ENCODE measurements around the gene EPHB3. TPM values are rescaled to one million over a fixed set of nuclear protein-coding genes. Genes with fewer than 3 reads are reported as not detected.

The EPHB3 gene
- total and polyA plus RNA-seq, 2 of the 4 experiments (the other 2 are of a cell fraction), result 0.72 to 2.9 TPM

DNA sequence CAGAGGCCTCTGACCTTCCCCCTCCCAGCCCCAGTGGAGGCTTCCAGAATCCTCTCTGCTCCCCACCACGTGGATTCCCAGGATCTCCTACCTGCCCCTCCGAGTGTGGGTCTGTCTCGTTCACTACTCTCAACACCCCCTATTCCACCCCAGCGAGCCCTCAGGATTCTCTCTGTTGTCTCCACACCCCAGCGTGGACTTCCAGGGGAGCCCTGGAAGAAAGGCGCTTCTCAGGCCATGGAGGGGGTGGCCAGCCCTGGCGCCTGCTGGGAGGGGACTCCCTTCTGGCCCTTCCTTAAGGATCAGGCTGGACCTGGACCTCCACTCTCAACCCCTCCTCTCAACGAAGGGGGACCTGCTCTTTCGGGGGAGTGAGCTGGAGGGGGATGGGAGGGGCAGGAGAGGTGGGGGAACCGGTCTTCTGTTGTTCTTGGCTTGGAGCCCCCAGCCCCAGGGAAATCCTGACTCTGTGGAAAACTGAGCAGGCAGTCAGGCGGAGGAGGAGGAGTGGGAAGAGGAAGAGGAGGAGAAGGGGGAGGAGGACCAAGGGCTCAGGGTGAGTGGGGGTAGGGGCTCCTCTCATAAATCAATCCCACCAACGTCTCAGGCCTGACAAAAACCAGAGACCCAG is 32.9 kb downstream of the EPHB3 start:
- Histone ChIP-seq H3K79me1 (ENCODE audit: low read depth in 1 of 2, low read length in 2 of 2) (no peaks in the 10 kb centered on the region), H3K9me3 (ENCODE audit: control insufficient read depth, insufficient read depth, low read length) (no peaks in the 10 kb centered on the region), H3K9me1 (ENCODE audit: insufficient read depth, low read length) (no peaks in the 10 kb centered on the region), H2BK5ac (ENCODE audit: low read depth, low read length, poor library complexity, severe bottlenecking) (no peak overlapping the region), H3K23ac (ENCODE audit: low read depth, low read length) (no peak overlapping the region), H2AK9ac (replicated peaks; ENCODE audit: low read depth, low read length, poor library complexity) (no peak overlapping the region), H3K4me1 (ENCODE audit: control insufficient read depth, insufficient read depth, low read length) (peaks cover 17% of the 10 kb centered on the region; the same call in 1 of the 2 replicates), H3K27ac (ENCODE audit: insufficient read depth, low read length) (no peak overlapping the region), H2BK120ac (ENCODE audit: low read depth, low read length) (no peak overlapping the region), H3K4me3 (ENCODE audit: insufficient read depth, low read depth, low read length) (no peak overlapping the region), H3K14ac (replicated peaks; ENCODE audit: low read depth, low read length) (no peak overlapping the region), H4K5ac (ENCODE audit: low read depth, low read length) (no peak overlapping the region), H2BK15ac (ENCODE audit: low read depth, low read length) (no peak overlapping the region), H4K20me1 (ENCODE audit: insufficient read depth, low read length) (no peaks in the 10 kb centered on the region), H2BK20ac (ENCODE audit: low read depth, low read length) (no peak overlapping the region), H3K56ac (ENCODE audit: extremely low read depth, insufficient read depth, low read length) (no peak overlapping the region), H3K27me3 (ENCODE audit: control insufficient read depth, insufficient read depth, low read length) (peaks cover 3% of the 10 kb centered on the region), H2AFZ (replicated peaks; ENCODE audit: low read length, poor library complexity) (no peak overlapping the region), H3K4ac (ENCODE audit: low read depth, low read length) (no peak overlapping the region), H4K8ac (ENCODE audit: low read depth in 2 of 2, low read length in 2 of 2) (no peak overlapping the region), H2AK5ac (ENCODE audit: low read depth, low read length) (no peak overlapping the region), H3K36me3 (ENCODE audit: control insufficient read depth, insufficient read depth, low read length) (no peaks in the 10 kb centered on the region), H3K4me2 (ENCODE audit: low read depth, low read length) (no peak overlapping the region), H3K9ac (ENCODE audit: low read depth, low read length) (no peak overlapping the region), H4K91ac (ENCODE audit: insufficient read depth, low read depth, low read length) (no peak overlapping the region), H3K18ac (ENCODE audit: low read depth, low read length) (no peak overlapping the region)
- ATAC-seq (ENCODE audit: low read depth) (no peak), DNase-seq (no peak)
- intact Hi-C loops (cut with micrococcal nuclease) (no loop called here), dilution Hi-C loops (cut with HindIII; ENCODE audit: low sequenced_read_pairs, unreplicated experiment) (no loop called here), in situ Hi-C loops (cut with MboI; ENCODE audit: low sequenced_read_pairs) (no loop called here)
- ChIA-PET CTCF (no interaction called here), POLR2A (ENCODE audit: unreplicated experiment) (no interaction called here)
- TF ChIP-seq MXI1 (IDR thresholded peaks at IDR 0.05; ENCODE audit: borderline replicate concordance, low read depth, low read length) (no peak), SMC3 (IDR thresholded peaks at IDR 0.05; ENCODE audit: low read depth, low read length) (no peak), CHD1 (IDR thresholded peaks at IDR 0.05; ENCODE audit: low read depth, low read length) (no peak), RAD21 (IDR thresholded peaks at IDR 0.05; ENCODE audit: low read length) (no peak), MAZ (IDR thresholded peaks at IDR 0.05; ENCODE audit: borderline replicate concordance, low read depth, low read length) (no peak), NFE2L2 (IDR thresholded peaks at IDR 0.05; ENCODE audit: low read depth, low read length) (no peak), CEBPB (IDR thresholded peaks at IDR 0.05; ENCODE audit: low read depth, low read length) (no peak), MAFK (IDR thresholded peaks at IDR 0.05; ENCODE audit: low read depth, low read length) (no peak), BHLHE40 (IDR thresholded peaks at IDR 0.05; ENCODE audit: low read depth, low read length) (no peak), RFX5 (IDR thresholded peaks at IDR 0.05; ENCODE audit: low read depth, low read length) (no peak), RCOR1 (IDR thresholded peaks at IDR 0.05; ENCODE audit: insufficient replicate concordance, low read length) (no peak), POLR2A (IDR thresholded peaks at IDR 0.05; ENCODE audit: low read depth, low read length) (no peak), FOS (IDR thresholded peaks at IDR 0.05; ENCODE audit: low read depth, low read length) (no peak)
- TF ChIP-seq, protein P1, sequence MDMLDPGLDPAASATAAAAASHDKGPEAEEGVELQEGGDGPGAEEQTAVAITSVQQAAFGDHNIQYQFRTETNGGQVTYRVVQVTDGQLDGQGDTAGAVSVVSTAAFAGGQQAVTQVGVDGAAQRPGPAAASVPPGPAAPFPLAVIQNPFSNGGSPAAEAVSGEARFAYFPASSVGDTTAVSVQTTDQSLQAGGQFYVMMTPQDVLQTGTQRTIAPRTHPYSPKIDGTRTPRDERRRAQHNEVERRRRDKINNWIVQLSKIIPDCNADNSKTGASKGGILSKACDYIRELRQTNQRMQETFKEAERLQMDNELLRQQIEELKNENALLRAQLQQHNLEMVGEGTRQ (IDR thresholded peaks at IDR 0.05; ENCODE audit: low read depth, low read length), result no peak
- TF ChIP-seq, protein P2, sequence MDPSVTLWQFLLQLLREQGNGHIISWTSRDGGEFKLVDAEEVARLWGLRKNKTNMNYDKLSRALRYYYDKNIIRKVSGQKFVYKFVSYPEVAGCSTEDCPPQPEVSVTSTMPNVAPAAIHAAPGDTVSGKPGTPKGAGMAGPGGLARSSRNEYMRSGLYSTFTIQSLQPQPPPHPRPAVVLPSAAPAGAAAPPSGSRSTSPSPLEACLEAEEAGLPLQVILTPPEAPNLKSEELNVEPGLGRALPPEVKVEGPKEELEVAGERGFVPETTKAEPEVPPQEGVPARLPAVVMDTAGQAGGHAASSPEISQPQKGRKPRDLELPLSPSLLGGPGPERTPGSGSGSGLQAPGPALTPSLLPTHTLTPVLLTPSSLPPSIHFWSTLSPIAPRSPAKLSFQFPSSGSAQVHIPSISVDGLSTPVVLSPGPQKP (IDR thresholded peaks at IDR 0.05; ENCODE audit: borderline replicate concordance, low read depth, low read length), result no peak
- TF ChIP-seq, protein P3, sequence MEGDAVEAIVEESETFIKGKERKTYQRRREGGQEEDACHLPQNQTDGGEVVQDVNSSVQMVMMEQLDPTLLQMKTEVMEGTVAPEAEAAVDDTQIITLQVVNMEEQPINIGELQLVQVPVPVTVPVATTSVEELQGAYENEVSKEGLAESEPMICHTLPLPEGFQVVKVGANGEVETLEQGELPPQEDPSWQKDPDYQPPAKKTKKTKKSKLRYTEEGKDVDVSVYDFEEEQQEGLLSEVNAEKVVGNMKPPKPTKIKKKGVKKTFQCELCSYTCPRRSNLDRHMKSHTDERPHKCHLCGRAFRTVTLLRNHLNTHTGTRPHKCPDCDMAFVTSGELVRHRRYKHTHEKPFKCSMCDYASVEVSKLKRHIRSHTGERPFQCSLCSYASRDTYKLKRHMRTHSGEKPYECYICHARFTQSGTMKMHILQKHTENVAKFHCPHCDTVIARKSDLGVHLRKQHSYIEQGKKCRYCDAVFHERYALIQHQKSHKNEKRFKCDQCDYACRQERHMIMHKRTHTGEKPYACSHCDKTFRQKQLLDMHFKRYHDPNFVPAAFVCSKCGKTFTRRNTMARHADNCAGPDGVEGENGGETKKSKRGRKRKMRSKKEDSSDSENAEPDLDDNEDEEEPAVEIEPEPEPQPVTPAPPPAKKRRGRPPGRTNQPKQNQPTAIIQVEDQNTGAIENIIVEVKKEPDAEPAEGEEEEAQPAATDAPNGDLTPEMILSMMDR (conservative IDR thresholded peaks at IDR 0.05; ENCODE audit: low read depth, low read length), result no peak
- no TSS peak for BruUV-seq (replicated peaks)
- WGBS, 2 experiments (ENCODE audit: extremely low coverage in 2 of 2, insufficient read length in 1 of 2), result 80% methylated on average over 1 of the region's 12 CpGs; no CpG with 5 or more reads in 1 of the 2 experiments
